HG03196 (cell line): ENCODE measurements around the gene CEMIP.
"Not testable (repeated sequence)": the region's sequence is repeated elsewhere in the genome, so short reads cannot be mapped to it uniquely, and the experiment has no call there.

ENCODE experiments used
- ATAC-seq: cut with Tn5 transposase; IDR thresholded peaks from one replicate; pipeline ENCODE4 v1.9.1; 2021; ENCODE audit not compliant: unreplicated experiment

CEMIP gene

DNA sequence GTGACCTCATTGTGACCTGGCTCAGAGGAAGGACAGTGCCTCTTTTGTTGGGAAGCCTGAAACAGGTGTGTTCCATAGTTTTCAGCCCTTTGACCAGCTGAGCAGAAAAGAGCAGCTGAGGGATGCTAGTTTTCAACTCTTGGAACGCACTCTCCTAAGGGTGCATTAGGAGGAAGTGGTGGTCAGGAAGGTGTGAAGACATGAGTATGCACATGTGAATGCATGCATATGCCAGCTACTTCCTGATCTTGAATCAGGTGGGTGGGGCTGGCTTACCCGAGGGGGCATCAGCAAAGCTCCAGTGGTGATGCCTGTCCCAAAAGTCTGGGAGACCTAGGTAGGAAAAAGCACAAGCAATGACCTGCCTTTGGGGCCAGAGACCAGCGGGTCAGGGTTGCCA, 23.3 kb upstream of the CEMIP start:
- ATAC-seq, result no peak

GRCh38 chr15:80758130-80758745, 20.9 kb upstream of the CEMIP start:
- ATAC-seq, result no peak

DNA sequence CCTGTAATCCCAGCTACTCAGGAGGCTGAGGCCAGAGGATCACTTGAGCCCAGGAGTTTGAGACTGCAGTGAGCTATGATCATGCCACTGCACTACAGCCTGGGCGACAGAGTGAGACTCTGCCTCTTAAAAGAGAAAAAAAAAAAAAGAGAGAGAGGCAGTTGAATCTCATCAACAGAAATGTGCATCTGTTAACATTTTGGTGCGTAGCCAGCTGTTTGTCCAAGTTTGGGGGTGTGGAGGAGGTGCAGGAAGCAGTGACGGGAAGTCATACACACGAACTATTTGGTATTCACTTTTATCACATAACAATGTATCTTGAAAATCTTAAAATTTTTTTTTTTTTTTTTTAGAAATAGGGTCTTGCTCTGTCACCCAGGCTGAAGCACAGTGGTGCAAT, 18.2 kb upstream of the CEMIP start:
- ATAC-seq, result no peak

- ATAC-seq, result no peak
Observed at GRCh38 chr15:80761754-80762153, 17.4 kb upstream of the CEMIP start.

DNA sequence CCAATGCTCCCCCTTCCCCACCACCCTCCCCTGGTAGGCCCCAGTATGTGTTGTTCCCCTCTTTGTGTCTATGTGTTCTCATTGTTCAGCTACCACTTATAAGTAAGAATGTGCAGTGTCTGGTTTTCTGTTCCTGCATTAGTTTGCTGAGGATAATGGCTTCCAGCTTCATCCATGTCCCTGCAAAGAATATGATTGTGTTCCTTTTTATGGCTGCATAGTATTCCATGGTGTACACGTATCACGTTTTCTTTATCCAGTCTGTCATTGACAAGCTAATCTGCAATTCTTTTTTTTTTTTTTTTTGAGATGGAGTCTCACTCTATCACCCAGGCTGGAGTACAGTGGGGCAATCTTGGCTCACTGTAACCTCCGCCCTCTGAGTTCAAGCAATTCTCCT, 15.9 kb upstream of the CEMIP start:
- not testable (repeated sequence) for ATAC-seq

DNA sequence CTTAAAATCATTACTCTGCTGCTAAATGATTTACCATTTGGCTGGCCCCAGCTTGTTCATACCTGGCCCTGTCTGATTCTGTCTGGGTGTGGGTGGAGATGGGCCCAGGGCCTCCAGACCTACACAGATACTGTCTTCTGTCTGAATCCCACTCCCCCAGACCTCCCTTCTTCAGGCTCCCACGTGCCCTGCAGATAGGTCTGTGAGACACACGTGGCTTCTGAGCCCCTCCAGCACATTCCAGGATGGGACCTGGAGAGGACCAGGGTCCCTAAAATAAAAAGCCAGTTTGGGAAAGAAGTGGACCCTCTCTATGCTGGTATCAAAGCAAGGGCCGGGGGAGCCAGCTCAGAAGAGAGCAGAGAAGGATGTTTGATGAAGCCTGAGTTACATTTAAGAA, 14.6 kb upstream of the CEMIP start:
- ATAC-seq, result no peak

DNA sequence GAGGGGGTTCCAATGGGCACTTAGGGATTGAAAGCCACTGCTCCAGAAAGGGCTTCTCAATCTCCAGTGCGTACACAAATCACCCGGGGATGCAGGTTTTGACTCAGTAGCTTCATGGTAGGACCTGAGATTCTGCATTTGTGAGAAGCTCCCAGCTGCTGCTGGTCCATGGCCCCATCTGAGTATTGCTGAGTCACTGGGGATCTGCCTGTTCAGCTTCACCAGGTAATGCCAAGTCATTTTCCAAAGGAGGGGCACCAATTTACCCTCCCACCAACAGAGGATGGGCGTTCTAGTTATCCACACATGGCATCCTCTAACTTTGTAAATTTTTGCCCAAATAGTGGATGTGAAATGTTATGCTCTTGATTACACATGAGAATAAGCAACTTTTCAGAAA, 12.9 kb upstream of the CEMIP start:
- no peak for ATAC-seq

GRCh38 chr15:80768158-80768557, 11.0 kb upstream of the CEMIP start:
- ATAC-seq, result no peak

DNA sequence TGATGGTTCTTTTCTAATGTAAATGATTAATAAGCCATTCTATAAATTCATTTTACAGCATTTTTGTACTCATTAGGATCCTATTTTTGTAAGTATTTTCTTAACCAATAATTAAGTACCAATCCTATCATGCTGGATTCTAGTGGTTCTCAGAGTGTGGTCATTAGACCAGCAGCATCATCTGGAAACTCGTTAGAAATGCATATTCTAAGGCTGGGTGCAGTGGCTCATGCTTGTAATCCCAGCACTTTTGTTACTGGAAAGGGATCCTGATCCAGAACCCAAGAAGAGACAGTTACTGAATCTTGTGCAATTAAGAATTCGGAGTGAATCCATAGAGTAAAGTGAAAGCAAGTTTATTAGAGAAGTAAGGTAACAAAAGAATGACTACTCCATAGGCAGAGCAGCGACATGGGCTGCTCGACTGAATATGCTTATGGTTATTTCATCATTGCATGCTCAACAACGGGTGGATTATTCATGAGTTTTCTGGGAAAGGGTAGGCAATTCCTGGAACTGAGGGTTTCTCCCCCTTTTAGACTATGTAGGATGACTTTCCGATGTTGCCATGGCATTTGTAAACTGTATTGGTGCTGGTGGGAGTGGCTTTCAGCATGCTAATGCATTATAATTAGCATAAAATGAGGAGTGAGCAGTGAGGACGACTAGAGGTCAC, 9.9 kb upstream of the CEMIP start:
- ATAC-seq, result no peak

DNA sequence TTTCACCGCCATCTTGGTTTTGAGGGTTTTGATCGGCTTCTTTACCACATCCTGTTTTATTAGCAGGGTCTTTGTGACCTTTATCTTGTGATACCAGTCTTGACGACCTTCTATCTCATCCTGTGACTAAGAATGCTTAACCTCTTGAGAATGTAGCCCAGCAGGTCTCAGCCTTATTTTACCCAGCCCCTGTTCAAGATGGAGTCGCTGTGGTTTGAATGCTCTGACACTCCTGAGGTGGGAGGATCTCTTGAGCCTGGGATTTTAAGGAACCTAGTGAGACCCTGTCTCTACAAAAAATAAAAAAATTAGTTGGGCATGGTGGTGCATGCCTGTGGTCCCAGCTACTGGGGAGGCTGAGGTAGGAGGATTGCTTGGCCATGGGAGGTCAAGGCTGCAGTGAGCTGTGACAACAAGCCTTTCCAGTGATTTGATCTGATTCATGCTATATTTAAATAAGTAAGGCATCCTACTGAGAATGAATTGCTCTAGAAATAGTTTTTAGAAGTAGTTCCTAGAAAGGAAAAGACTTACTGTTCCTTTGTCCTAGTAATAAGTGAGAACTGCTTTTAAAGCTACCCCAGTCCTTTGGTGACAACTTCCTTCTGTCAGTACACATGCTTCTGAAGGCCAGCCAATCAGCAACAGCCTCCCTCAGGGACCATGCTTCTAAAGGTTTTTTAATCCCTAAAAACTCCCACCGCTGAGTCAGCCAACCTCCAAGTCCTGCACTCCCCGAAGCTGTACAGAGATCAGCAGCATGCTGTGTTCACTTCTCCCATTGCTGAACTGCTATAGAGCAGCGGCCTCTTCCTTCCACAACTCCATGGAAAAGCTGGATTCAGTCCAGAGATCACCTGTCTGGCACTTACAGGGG, 9.1 kb upstream of the CEMIP start:
- no peak for ATAC-seq

- no peak for ATAC-seq
Observed at GRCh38 chr15:80773122-80773551, 6.0 kb upstream of the CEMIP start.

DNA sequence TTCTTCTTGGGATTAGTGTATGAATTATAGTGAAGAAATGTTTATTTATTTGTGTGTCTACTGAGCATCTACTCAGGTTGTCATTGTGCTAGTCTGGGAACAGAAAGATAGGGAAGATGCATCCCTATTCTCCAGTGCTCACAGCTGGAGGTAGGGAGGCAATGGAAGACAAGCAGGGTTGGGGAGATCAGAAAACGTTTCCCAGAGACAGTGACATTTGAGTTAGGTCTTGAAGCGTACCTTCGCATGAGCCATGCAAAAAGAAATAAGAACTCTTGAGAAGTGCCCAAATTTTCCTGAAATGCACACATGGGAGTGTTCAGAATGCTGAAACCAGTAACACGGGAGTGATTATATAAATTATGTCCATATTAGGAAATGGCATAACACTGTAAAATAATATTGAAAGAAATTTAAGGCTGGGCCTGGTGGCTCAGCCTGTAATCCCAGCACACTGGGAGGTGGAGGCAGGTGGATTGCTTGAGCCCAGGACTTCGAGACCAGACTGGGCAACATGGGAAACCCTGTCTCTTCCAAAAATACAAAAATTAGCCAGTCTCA, 5.3 kb upstream of the CEMIP start:
- ATAC-seq, result no peak

DNA sequence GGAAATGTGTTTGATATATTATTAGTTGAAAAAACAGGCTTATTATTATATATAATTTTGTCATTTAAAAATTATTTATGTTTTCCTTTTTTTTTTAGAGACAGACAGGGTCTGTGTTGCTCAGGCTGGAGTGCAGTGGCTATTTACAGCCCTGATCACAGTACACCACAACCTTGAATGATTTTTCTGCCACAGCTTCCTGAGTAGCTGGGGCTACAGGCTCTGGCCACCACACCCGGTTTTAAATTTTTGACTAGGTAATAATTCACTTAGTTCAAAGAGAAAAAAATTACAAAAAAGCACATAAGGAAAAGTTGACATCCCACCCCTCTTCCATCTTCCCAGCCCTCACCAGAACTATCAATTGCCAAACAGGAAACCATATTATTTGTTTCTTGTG, 4.7 kb upstream of the CEMIP start:
- no peak for ATAC-seq

- ATAC-seq, result no peak
Observed at GRCh38 chr15:80775338-80775737, 3.8 kb upstream of the CEMIP start.

GRCh38 chr15:80776420-80777045, 2.6 kb upstream of the CEMIP start:
- ATAC-seq, result no peak

DNA sequence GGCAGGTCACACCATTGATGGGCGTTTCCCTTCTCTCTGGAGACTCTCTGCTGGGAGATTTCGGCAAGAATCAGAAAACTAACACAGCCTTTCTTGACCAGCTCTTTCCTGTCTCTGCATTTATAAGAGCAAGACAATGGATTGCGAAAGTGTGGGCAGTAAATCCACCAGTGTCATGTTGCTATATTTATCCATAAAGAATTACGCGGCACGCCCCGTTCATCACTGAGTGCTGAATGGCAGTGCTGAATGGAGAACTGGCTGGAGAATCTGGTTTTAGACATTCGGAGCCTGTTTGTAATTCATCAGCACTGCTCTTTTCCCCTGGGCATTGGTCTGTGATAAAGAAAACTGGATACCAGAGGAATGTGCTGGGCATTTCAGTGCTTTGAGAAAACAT, 2.0 kb upstream of the CEMIP start:
- ATAC-seq, result no peak

DNA sequence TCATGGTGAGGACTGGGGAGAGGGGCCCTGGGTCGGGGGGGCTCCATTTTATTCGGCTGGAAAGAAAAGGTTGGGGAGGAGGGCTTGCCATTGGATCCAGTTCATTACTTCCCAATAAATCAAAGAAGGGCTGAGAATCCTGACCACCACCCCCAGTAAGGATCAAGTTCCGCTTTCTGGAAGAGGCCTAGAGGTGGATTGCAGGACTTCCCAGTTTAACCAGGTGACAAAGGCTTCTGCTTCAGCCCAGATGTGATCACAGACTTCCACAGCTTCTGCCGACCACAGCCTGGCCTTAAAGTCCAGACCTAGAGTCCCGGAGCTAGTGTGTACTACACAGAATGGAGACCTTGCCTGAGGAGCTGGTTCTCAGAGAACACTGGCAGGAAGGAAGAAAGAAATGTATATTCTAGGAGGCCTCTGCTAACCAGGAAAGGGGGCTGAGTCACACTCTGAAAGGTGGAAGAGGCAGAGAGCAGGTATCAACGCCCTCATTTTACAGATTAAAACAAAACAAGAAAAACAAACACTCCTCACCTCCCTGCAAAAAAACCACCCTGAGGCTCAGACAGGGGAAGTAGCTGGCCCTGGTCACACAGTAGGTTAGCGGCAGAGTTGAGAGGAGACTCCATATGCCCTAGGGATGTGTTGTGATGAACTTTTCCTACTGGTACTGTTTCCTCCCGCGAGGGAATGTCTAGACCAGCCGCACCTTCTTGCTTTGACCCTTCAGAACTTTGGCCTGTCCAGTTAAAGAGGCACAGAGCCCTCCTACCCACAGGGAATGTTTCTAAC, 1.1 kb upstream of the CEMIP start:
- ATAC-seq, result no peak

- ATAC-seq, result no peak
Observed at GRCh38 chr15:80778621-80778963, 578 bp upstream of the CEMIP start.

DNA sequence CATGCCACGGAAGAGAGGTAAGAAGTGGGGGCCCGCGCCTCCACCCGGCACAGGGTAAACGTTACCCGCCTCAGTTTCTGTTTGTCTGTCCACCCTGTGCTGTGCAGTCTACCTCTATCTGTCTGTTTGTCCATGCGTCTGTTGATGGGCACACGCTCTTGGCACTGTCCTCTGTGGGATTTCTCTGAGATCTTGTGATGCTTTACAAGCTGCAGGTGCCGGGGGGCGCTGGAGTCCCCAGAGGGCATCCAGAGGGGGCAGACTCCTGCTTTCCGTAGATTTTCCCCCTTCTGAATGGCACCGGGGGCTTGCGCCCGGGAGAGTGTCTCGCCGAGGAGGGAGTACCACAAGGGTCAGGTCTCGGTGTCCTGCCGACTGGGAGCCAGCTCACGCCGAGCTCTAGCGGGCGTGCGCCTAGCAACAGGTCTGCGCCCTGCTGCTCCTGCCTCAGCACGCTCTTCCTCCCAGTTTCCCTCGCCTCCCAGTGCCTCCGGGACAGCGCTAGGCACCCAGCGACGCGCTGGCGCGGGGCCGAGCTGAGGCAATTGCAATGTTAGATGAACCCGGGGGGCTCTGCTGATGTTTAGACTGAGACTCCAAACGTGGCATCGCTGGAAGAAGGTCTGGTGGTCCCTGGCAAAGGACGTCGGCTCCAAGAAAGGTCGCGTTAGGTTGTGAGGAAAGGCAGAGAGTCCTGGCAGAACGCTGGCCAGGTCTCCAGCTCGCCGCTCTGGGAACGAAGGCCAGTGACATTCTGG, 667 bp downstream of the CEMIP start:
- no peak for ATAC-seq
